ENCODE results near the gene PLCB1.
"Not testable (repeated sequence)": the region's sequence is repeated elsewhere in the genome, so short reads cannot be mapped to it uniquely, and the experiment has no call there.

The PLCB1 gene

DNA sequence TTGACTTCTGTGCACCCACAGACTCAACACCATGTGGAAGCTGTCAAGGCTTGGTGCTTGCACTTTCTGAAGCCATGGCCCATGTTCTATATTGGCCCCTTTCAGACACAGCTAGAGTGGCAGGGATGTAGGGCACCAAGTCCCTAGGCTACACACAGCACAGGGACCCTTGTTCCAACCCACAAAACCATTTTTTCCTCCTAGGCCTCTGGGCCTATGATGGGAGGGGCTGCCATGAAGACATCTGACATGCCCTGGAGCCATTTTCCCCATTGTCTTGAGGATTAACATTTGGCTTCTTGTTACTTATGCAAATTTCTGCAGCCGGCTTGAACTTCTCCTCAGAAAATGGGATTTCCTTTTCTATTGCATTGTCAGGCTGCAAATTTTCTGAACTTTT, 27.2 kb downstream of the PLCB1 start:
- DNase-seq, result not testable (repeated sequence)

DNA sequence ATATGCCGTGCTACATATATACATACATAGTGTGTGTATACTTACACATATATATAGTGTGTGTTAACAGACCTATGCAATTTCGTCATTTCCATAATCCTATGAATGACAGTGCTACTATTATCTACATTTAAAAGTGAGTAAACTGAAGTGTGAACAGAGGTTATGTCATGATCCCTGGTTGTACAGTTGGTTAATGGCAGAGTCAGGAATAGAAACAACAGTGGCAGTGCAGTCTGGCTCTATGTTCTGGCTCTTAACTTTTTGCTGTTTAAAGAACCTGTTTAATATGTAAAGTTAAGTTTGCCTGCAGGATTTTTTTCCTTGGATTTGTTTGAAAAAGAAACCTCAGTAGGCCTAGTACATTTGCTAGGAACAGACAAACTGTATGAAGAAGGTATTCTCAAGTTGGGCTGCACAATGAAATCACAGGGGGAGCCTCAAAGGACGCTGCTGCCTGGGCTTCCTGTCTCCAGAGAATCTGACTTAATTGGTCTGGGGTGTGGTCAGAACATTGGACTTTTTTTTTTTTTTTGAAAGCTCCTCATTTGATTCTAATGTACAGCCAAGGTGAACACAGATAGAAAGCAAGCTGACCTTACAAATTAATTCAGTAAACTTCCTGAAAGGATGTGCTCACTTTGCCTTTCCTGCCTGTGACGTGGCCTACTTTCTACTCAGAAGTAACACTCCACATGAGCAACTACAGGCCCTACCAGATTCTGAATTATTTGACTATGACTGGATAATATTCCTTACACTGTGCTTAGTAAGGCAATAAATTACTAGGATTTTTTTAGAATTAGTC, 29.4 kb downstream of the PLCB1 start:
- no peak for DNase-seq

GRCh38 chr20:8162610-8163009, 30.5 kb downstream of the PLCB1 start:
- no peak for DNase-seq

GRCh38 chr20:8163543-8163942, 31.5 kb downstream of the PLCB1 start:
- no peak for DNase-seq

DNA sequence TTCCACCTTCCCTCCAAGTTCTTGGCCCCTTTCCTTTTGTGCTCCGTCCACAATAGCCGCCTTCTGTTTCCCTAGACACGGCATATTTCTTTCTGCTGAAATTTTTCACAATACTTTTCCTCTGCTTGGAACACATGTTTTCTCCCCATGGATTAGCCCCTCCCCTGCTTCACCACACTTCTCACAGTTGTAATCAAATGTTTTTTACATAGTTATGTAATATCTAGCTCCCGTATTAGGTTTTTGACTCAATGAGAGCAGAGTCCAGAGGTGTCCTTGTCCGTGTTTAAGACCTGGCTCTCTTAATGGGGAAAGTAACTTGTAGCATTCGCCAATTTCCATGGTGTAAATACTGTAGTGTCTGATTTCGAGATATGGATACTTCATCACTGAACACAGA, 34.7 kb downstream of the PLCB1 start:
- DNase-seq, result no peak

DNA sequence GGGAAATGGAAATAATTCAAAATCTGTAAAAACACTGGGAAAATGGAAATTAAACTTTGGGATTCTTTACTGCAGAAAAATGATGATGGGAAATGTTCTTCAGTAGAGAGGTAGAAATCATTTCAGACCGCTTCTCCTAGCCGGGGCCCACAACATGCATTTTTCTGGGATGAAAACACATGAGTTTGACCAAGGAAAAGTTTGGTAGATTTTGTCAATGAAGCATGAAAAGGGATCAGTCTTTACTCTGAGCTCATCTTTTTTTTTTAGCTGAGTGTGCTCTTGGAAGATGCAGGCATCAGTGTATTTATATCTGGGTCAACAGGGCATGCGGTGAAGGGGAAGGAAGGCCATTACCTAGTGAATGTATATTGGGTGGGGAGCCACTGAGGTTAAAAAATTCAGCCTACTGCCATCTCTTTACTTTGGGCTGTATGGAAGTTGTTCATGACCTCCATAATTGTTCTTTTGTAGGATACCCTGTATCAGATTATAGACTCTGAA, 36.8 kb downstream of the PLCB1 start:
- DNase-seq, result no peak

DNA sequence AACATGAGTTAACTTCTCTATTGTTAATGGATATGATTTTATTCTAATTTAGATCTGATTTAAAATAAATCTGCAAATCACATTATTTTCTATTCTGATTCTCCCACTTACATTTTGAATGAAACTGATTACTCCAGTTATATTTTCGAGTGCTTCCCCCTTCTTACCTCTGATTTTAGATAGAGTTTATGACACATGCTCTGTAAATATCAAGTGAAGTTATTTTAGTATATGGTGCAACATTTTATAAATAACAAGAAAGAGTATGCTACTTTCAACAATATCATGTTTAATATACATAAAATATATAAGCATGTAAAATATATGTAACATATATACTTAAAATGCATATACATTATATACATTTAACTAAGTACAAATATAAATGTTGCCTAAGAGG, 38.9 kb downstream of the PLCB1 start:
- DNase-seq, result no peak

GRCh38 chr20:8172191-8172590, 40.1 kb downstream of the PLCB1 start:
- DNase-seq, result no peak

- DNase-seq, result no peak
Measured at GRCh38 chr20:8175741-8176675, 43.9 kb downstream of the PLCB1 start.

DNA sequence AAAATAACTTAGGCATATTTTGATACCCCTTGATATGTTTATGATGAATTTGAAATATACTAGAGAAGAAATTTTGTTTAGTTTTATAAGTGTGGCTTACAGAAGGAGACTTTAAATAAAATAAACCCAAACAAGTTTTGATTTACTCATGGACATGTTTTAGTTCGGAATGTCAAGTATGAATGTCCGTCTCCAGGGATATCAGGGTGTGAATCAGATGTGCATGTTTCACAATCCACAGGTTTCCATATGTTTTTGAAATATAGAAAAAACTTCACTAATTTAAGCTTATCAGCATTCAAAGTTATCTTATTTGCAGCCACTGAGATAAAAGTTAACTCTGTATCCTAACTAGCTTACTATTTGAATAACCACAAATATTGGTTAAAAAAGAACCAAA, 51.5 kb downstream of the PLCB1 start:
- DNase-seq, result no peak

DNA sequence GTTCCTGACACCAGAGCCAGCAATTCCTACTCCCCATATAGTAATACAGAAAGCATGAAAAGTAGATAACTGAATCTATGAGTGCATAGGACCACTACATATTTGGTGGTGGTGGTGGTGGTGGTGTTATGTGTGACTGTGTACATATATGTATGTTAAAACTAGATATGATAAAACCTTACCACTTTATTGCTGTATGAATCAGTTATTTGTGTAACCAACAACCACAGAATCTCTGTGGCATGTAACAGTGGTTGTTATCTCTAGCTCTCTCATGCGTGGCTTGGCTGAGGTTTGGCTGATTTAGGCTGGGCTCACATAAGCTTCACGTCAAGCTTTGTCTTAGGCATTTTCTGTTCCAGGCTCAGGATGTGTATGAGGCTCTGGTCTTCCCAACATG, 55.7 kb downstream of the PLCB1 start:
- DNase-seq, result no peak

GRCh38 chr20:8190043-8190880, 58.2 kb downstream of the PLCB1 start:
- DNase-seq, result no peak

DNA sequence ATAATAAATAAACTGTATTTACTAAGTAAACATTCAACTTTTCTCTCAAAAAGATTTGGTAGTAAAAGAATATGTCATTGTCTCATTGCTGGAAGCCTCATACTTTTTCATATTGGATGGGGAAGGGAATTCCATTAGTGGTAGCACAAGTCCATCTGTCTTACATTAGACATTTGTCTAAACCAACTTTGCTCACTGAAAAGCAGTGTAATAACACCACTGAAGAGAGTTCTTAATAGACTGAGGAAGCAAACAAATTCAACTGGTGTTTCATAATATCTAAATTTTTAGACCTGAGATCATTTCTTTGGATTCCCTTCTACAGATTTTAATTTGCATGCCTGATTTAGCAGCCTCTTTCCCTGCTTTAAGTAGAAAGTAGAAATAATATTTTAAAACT, 62.7 kb downstream of the PLCB1 start:
- no peak for DNase-seq

- no peak for DNase-seq
Measured at GRCh38 chr20:8196096-8196495, 64.0 kb downstream of the PLCB1 start.

GRCh38 chr20:8200220-8200619, 68.2 kb downstream of the PLCB1 start:
- DNase-seq, result no peak

- DNase-seq, result no peak
Measured at GRCh38 chr20:8203366-8203765, 71.3 kb downstream of the PLCB1 start.

- no peak for DNase-seq
Measured at GRCh38 chr20:8205996-8206395, 73.9 kb downstream of the PLCB1 start.

GRCh38 chr20:8208226-8208625, 76.2 kb downstream of the PLCB1 start:
- no peak for DNase-seq

DNA sequence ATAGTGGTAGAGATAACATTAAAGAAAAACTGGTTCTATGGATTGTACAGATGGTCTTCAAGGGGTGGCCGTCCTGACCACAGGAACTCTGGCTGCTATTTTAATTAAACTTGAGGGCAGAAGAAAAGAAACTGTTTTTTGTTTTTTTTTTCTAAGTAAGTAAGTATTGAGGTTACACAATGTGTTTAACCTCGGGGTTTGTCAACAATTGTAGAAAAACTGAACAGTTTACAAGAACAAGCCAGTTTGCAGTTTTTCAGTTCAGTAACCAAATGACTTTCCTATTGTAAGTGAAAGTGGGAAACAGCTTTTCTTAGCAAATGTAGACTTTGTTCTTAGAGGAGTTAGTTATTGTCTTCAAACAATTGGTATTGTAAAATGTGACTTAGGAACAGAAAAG, 77.0 kb downstream of the PLCB1 start:
- DNase-seq, result no peak

GRCh38 chr20:8210749-8211148, 78.7 kb downstream of the PLCB1 start:
- DNase-seq, result no peak

- DNase-seq, result no peak
Measured at GRCh38 chr20:8212286-8212685, 80.2 kb downstream of the PLCB1 start.

DNA sequence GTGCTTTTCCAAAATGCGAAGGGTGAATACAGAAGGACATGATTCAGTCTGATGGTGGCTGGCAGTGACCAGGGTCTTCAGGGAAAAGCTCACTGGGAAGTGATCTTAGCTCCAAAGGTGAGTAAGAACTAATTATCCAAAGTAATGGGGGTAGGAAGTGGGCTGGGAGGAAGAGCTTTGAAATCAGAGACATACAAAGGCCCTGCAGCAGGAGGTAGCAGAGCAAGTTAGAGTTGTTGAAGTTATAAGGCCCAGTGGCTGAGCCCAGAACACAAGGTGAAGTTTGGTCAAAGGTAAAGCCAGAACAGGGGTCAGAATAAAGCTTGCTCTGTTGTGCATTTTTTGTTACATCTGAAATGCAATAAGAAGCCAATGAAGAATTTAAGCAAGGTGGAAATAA, 81.2 kb downstream of the PLCB1 start:
- no peak for DNase-seq

All from NCI-H1436 treated with DMSO at 0.1 percent for 48 hours (cell line).